ENCODE results near the gene CST5.
"Not testable (repeated sequence)": the region's sequence is repeated elsewhere in the genome, so short reads cannot be mapped to it uniquely, and the experiment has no call there.

CST5 gene

GRCh38 chr20:23917024-23917725 is 37.6 kb upstream of the CST5 start:
- Histone ChIP-seq H3K4me1 (ENCODE audit: insufficient read depth, low read length, severe bottlenecking) (no peaks in the 10 kb centered on the region), H3K27ac (ENCODE audit: low read depth, low read length, poor library complexity, severe bottlenecking) (no peak overlapping the region), H3K9me3 (ENCODE audit: low read length) (no peaks in the 10 kb centered on the region), H3K36me3 (ENCODE audit: insufficient read depth, low read length) (no peaks in the 10 kb centered on the region), H3K4me2 (ENCODE audit: low read length) (no peak overlapping the region), H3K27me3 (ENCODE audit: insufficient read depth, low read length) (no peaks in the 10 kb centered on the region), H3K9ac (ENCODE audit: low read length) (no peak overlapping the region), H3K79me2 (ENCODE audit: insufficient read depth, low read length) (no peaks in the 10 kb centered on the region), H4K20me1 (ENCODE audit: insufficient read depth, low read length) (no peaks in the 10 kb centered on the region), H3K9me2 (ENCODE audit: low read depth, low read length) (no peaks in the 10 kb centered on the region), H3F3A (ENCODE audit: insufficient read depth, low read length) (no peaks in the 10 kb centered on the region), H3K4me3 (ENCODE audit: low read depth, low read length, poor library complexity, severe bottlenecking) (no peak overlapping the region), H2AFZ (ENCODE audit: low read length) (no peak overlapping the region)
- TF ChIP-seq CTCF (IDR thresholded peaks at IDR 0.05; ENCODE audit: low read length) (no peak), EZH2 (IDR thresholded peaks at IDR 0.05; ENCODE audit: borderline replicate concordance, low read length) (no peak)

- Histone ChIP-seq H4K20me1 (ENCODE audit: insufficient read depth, low read length) (no peaks in the 10 kb centered on the region), H2AFZ (ENCODE audit: low read length) (no peak overlapping the region), H3K9me2 (ENCODE audit: low read depth, low read length) (no peaks in the 10 kb centered on the region), H3K27ac (ENCODE audit: low read depth, low read length, poor library complexity, severe bottlenecking) (no peak overlapping the region), H3K4me3 (ENCODE audit: low read depth, low read length, poor library complexity, severe bottlenecking) (no peak overlapping the region), H3K4me1 (ENCODE audit: insufficient read depth, low read length, severe bottlenecking) (no peaks in the 10 kb centered on the region), H3K79me2 (ENCODE audit: insufficient read depth, low read length) (no peaks in the 10 kb centered on the region), H3K36me3 (ENCODE audit: insufficient read depth, low read length) (no peaks in the 10 kb centered on the region), H3K9ac (ENCODE audit: low read length) (no peak overlapping the region), H3K4me2 (ENCODE audit: low read length) (no peak overlapping the region), H3K27me3 (ENCODE audit: insufficient read depth, low read length) (no peaks in the 10 kb centered on the region), H3K9me3 (ENCODE audit: low read length) (no peaks in the 10 kb centered on the region), H3F3A (ENCODE audit: insufficient read depth, low read length) (no peaks in the 10 kb centered on the region)
- no peak for TF ChIP-seq EZH2 (IDR thresholded peaks at IDR 0.05; ENCODE audit: borderline replicate concordance, low read length)
- TF ChIP-seq CTCF (IDR thresholded peaks at IDR 0.05; ENCODE audit: low read length), result no peak
Observed at GRCh38 chr20:23915844-23916243, 36.3 kb upstream of the CST5 start.

GRCh38 chr20:23914469-23914868 is 34.9 kb upstream of the CST5 start:
- H3K9ac ChIP-seq (ENCODE audit: low read length); H2AFZ ChIP-seq (ENCODE audit: low read length); H3F3A ChIP-seq (ENCODE audit: insufficient read depth, low read length); H3K36me3 ChIP-seq (ENCODE audit: insufficient read depth, low read length); H3K27me3 ChIP-seq (ENCODE audit: insufficient read depth, low read length); H3K4me2 ChIP-seq (ENCODE audit: low read length); H4K20me1 ChIP-seq (ENCODE audit: insufficient read depth, low read length); H3K4me1 ChIP-seq (ENCODE audit: insufficient read depth, low read length, severe bottlenecking); H3K79me2 ChIP-seq (ENCODE audit: insufficient read depth, low read length); H3K9me2 ChIP-seq (ENCODE audit: low read depth, low read length); H3K27ac ChIP-seq (ENCODE audit: low read depth, low read length, poor library complexity, severe bottlenecking); H3K4me3 ChIP-seq (ENCODE audit: low read depth, low read length, poor library complexity, severe bottlenecking); H3K9me3 ChIP-seq (ENCODE audit: low read length): not testable (repeated sequence)

GRCh38 chr20:23910210-23910609 is 30.7 kb upstream of the CST5 start:
- Histone ChIP-seq H3K79me2 (ENCODE audit: insufficient read depth, low read length) (no peaks in the 10 kb centered on the region), H3K4me1 (ENCODE audit: insufficient read depth, low read length, severe bottlenecking) (no peaks in the 10 kb centered on the region), H2AFZ (ENCODE audit: low read length) (no peak overlapping the region), H3K4me2 (ENCODE audit: low read length) (no peak overlapping the region), H3K27ac (ENCODE audit: low read depth, low read length, poor library complexity, severe bottlenecking) (no peak overlapping the region), H4K20me1 (ENCODE audit: insufficient read depth, low read length) (no peaks in the 10 kb centered on the region), H3K9me2 (ENCODE audit: low read depth, low read length) (no peaks in the 10 kb centered on the region), H3K36me3 (ENCODE audit: insufficient read depth, low read length) (no peaks in the 10 kb centered on the region), H3K9ac (ENCODE audit: low read length) (no peak overlapping the region), H3K9me3 (ENCODE audit: low read length) (no peaks in the 10 kb centered on the region), H3K4me3 (ENCODE audit: low read depth, low read length, poor library complexity, severe bottlenecking) (no peak overlapping the region), H3K27me3 (ENCODE audit: insufficient read depth, low read length) (no peaks in the 10 kb centered on the region), H3F3A (ENCODE audit: insufficient read depth, low read length) (no peaks in the 10 kb centered on the region)
- TF ChIP-seq CTCF (IDR thresholded peaks at IDR 0.05; ENCODE audit: low read length) (no peak), EZH2 (IDR thresholded peaks at IDR 0.05; ENCODE audit: borderline replicate concordance, low read length) (no peak)

Measured in OCI-LY1 (cell line).